ENCODE data around the gene CPA2. TPM values are rescaled to one million over a fixed set of nuclear protein-coding genes. Genes with fewer than 3 reads are reported as not detected.

Gene CPA2
- total and polyA plus RNA-seq, 2 experiments from 2014 or later: 198 to 303 TPM

DNA sequence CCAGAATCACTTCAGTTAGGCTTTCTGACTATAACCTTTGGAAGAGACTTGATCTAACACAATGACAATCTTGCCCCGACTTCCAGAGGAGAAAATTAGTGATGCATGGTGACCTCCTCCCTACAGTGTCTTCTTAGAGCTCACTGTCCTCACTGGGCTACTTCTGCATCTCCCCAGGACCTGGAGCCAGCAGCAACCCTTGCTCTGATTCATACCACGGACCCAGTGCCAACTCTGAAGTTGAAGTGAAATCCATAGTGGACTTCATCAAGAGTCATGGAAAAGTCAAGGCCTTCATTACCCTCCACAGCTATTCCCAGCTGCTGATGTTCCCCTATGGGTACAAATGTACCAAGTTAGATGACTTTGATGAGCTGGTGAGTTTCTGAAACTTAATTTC is 12.6 kb downstream of the CPA2 start:
- Histone ChIP-seq H3K4me1 (ENCODE audit: insufficient read depth) (peaks cover 13% of the 10 kb centered on the region), H3K36me3 (replicated peaks; ENCODE audit: insufficient read depth, low read depth) (no peaks in the 10 kb centered on the region), H3K27me3 (no peaks in the 10 kb centered on the region), H3K27ac (no peak overlapping the region), H4K20me1 (ENCODE audit: insufficient read depth, poor library complexity, severe bottlenecking) (no peaks in the 10 kb centered on the region), H3K9me2 (replicated peaks; ENCODE audit: insufficient read depth) (no peaks in the 10 kb centered on the region), H2AFZ (no peak overlapping the region), H3K9me3 (ENCODE audit: low read depth) (no peaks in the 10 kb centered on the region), H3K4me3 (no peak overlapping the region), H3K79me2 (no peaks in the 10 kb centered on the region), H3K4me2 (no peak overlapping the region)
- DNase-seq (ENCODE audit: low spot score): no peak
- TF ChIP-seq CTCF (IDR thresholded peaks at IDR 0.05; ENCODE audit: poor library complexity) (no peak), EZH2phosphoT487 (IDR thresholded peaks at IDR 0.05; ENCODE audit: low read depth, severe bottlenecking, unreplicated experiment) (no peak), EZH2 (IDR thresholded peaks at IDR 0.05; ENCODE audit: borderline replicate concordance) (no peak)
- 93% methylated on average over 2 of the region's 2 CpGs for whole genome bisulfite sequencing (ENCODE audit: low lambda C conversion rate, missing lambda C conversion rate)

DNA sequence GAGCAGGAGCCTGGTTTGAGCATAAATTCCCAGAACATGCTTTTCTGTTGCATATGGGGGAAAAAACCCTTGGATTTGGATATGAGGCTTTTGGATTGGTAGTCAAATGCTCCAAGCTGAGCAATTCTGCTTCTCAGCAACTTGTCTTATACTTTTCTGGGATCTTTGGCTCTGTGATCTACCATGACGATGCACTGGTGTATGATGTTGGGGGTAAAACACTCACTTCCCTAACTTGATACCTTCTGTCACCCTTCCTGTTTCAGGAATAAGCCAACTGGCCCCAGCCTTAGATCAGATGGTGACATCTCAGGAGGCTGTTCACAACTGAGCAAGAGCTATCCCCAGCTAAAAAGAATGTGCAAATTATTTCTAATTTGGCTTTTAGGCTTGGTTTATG is 13.2 kb downstream of the CPA2 start:
- Histone ChIP-seq H3K27ac (no peak overlapping the region), H3K4me3 (no peak overlapping the region), H3K79me2 (no peaks in the 10 kb centered on the region), H3K36me3 (replicated peaks; ENCODE audit: insufficient read depth, low read depth) (no peaks in the 10 kb centered on the region), H3K4me1 (ENCODE audit: insufficient read depth) (peaks cover 7% of the 10 kb centered on the region), H3K9me3 (ENCODE audit: low read depth) (no peaks in the 10 kb centered on the region), H3K27me3 (no peaks in the 10 kb centered on the region), H3K9me2 (replicated peaks; ENCODE audit: insufficient read depth) (no peaks in the 10 kb centered on the region), H4K20me1 (ENCODE audit: insufficient read depth, poor library complexity, severe bottlenecking) (no peaks in the 10 kb centered on the region), H2AFZ (no peak overlapping the region), H3K4me2 (no peak overlapping the region)
- 95% methylated on average over 1 of the region's 1 CpG for WGBS (ENCODE audit: low lambda C conversion rate, missing lambda C conversion rate)
- no peak for DNase-seq (ENCODE audit: low spot score)
- TF ChIP-seq EZH2 (IDR thresholded peaks at IDR 0.05; ENCODE audit: borderline replicate concordance): no peak
- no peak for TF ChIP-seq EZH2phosphoT487 (IDR thresholded peaks at IDR 0.05; ENCODE audit: low read depth, severe bottlenecking, unreplicated experiment)
- TF ChIP-seq CTCF (IDR thresholded peaks at IDR 0.05; ENCODE audit: poor library complexity): no peak

- H3K4me1 ChIP-seq (ENCODE audit: insufficient read depth): no peaks in the 10 kb centered on the region
- no peak overlapping the region for H3K27ac ChIP-seq
- H3K79me2 ChIP-seq: no peaks in the 10 kb centered on the region
- no peak overlapping the region for H2AFZ ChIP-seq
- H3K4me2 ChIP-seq: no peak overlapping the region
- no peaks in the 10 kb centered on the region for H3K27me3 ChIP-seq
- H3K9me3 ChIP-seq (ENCODE audit: low read depth): no peaks in the 10 kb centered on the region
- no peaks in the 10 kb centered on the region for H3K9me2 ChIP-seq (replicated peaks; ENCODE audit: insufficient read depth)
- no peak overlapping the region for H3K4me3 ChIP-seq
- no peaks in the 10 kb centered on the region for H3K36me3 ChIP-seq (replicated peaks; ENCODE audit: insufficient read depth, low read depth)
- TF ChIP-seq EZH2phosphoT487 (IDR thresholded peaks at IDR 0.05; ENCODE audit: low read depth, severe bottlenecking, unreplicated experiment): no peak
- no peak for TF ChIP-seq EZH2 (IDR thresholded peaks at IDR 0.05; ENCODE audit: borderline replicate concordance)
- TF ChIP-seq CTCF (IDR thresholded peaks at IDR 0.05; ENCODE audit: poor library complexity): no peak
- H4K20me1 ChIP-seq (ENCODE audit: insufficient read depth, poor library complexity, severe bottlenecking): no peaks in the 10 kb centered on the region
- 91% methylated on average over 1 of the region's 1 CpG for WGBS (ENCODE audit: low lambda C conversion rate, missing lambda C conversion rate)
- DNase-seq (ENCODE audit: low spot score): no peak
Observed at GRCh38 chr7:130281260-130281659, 14.6 kb downstream of the CPA2 start.

GRCh38 chr7:130286881-130287280 is 20.2 kb downstream of the CPA2 start:
- Histone ChIP-seq H3K4me1 (ENCODE audit: insufficient read depth) (no peaks in the 10 kb centered on the region), H3K27ac (no peak overlapping the region), H3K27me3 (no peaks in the 10 kb centered on the region), H3K4me3 (no peak overlapping the region), H3K9me2 (replicated peaks; ENCODE audit: insufficient read depth) (no peaks in the 10 kb centered on the region), H3K9me3 (ENCODE audit: low read depth) (no peaks in the 10 kb centered on the region), H4K20me1 (ENCODE audit: insufficient read depth, poor library complexity, severe bottlenecking) (no peaks in the 10 kb centered on the region), H3K4me2 (no peak overlapping the region), H3K36me3 (replicated peaks; ENCODE audit: insufficient read depth, low read depth) (no peaks in the 10 kb centered on the region), H2AFZ (no peak overlapping the region), H3K79me2 (no peaks in the 10 kb centered on the region)
- TF ChIP-seq EZH2 (IDR thresholded peaks at IDR 0.05; ENCODE audit: borderline replicate concordance) (no peak), CTCF (IDR thresholded peaks at IDR 0.05; ENCODE audit: poor library complexity) (no peak), EZH2phosphoT487 (IDR thresholded peaks at IDR 0.05; ENCODE audit: low read depth, severe bottlenecking, unreplicated experiment) (no peak)
- DNase-seq (ENCODE audit: low spot score): no peak
- WGBS (ENCODE audit: low lambda C conversion rate, missing lambda C conversion rate): 89% methylated on average over 1 of the region's 1 CpG

All from hepatocyte (in vitro differentiated cells).